ENCODE data around the gene GON4L.
"Not testable (repeated sequence)": the region's sequence is repeated elsewhere in the genome, so short reads cannot be mapped to it uniquely, and the experiment has no call there.

The GON4L gene

DNA sequence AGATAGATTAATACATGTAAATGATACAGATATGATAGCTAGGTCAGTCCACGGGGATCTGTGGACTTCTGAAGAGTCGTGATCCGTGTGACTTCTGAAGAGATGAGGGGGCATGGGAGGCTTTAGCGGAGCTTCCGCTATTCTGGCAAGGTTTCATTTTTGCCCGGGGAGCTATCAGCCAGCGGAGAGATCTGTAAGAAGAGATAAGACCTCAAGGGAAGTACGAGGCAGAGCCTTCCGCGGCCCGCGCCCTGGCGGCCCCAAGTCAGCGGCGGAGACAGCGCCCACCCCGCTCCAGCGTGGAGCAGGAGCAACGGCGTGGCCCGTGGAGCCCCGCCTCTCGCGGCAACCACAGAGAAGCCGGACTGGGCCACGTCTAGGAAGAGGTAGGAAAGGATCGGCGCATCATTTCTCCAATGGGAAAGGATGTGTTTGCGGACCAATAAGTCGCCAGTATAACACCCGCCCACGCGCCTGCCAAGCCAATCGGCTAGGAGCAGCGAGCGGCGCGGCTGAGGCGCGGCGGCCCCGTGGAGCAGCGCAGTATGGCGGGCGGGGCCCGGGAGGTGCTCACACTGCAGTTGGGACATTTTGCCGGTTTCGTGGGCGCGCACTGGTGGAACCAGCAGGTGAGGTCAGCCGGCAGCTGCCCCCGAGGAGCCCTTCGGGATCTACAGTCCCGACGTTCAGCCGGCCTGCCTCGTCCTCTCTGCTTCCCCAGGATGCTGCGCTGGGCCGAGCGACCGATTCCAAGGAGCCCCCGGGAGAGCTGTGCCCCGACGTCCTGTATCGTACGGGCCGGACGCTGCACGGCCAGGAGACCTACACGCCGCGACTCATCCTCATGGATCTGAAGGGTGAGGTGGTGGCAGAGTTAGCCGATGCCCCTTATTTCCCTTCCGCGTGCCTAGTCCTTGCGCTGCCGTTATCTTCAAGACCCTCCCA lies 111.5 kb downstream of the GON4L start:
- DNase-seq = peak; percentile 96

GRCh38 chr1:155744711-155745283 lies 112.2 kb downstream of the GON4L start:
- no peak for DNase-seq

GRCh38 chr1:155741908-155742307 lies 115.1 kb downstream of the GON4L start:
- DNase-seq = no peak

GRCh38 chr1:155740995-155741394 lies 116.0 kb downstream of the GON4L start:
- DNase-seq = no peak

- DNase-seq = peak; percentile 22
Observed at GRCh38 chr1:155729031-155729898, 127.7 kb downstream of the GON4L start.

GRCh38 chr1:155725142-155725541 lies 131.9 kb downstream of the GON4L start:
- DNase-seq = no peak

- no peak for DNase-seq
Observed at GRCh38 chr1:155719703-155720102, 137.3 kb downstream of the GON4L start.

GRCh38 chr1:155718524-155719115 lies 138.4 kb downstream of the GON4L start:
- not testable (repeated sequence) for DNase-seq

DNA sequence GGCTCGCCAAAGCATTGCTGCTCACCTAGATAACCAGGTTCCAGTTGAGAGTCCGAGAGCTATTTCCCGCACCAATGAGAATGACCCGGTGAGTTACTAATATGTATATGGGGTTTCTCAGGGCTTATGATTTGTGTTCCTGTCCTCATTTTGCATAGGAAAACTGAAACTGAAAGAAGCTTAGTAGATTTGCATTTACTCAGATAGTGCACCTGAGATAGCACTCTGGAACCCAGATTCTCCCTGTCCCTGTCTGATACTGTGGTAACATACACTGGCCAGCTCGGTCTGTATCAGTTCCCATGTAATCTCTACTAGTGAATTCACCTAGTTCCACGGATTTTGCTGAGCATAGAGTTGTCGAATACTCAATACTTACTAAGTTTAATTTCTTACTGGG lies 140.0 kb downstream of the GON4L start:
- no peak for DNase-seq

DNA sequence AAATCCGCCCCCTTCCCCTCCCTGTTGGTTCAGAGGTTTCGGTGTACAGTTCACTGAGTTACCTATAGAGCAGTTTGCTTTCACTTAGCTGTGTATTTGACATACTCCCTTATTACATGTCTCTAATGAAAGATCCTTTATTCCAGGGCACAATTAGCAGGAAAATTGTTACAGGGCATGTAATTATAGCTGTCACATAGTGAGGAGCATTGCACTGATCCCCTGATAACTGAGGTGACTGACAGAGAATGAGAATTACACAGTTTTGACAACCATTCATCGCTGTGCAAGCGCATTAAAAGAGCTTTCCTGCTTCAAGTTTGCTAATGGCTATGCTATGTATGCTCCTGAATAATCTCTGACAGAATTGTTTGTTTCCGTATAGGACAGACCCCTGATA lies 141.2 kb downstream of the GON4L start:
- DNase-seq = no peak

GRCh38 chr1:155715056-155715455 lies 142.0 kb downstream of the GON4L start:
- DNase-seq = not testable (repeated sequence)

- DNase-seq = no peak
Observed at GRCh38 chr1:155713075-155713474, 143.9 kb downstream of the GON4L start.

DNA sequence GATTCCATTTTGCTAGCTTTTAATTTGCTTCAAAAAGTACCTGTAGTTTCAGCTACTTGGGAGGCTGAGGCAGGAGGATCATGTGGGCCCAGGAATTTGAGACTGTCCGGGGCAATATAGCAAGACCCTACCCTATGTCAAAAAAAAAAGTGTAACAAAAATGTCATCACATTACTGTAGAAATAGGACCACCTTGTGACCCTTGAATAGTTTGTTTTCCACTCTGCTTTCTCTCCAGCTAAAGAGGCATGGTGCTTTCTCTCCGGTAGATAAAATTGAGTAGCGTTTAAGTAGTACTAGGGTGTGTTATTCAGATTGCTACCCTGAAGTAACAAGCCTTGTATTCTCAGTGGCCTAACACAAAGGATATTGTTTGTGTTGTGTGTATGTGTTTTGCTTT lies 144.4 kb downstream of the GON4L start:
- not testable (repeated sequence) for DNase-seq

GRCh38 chr1:155711457-155711856 lies 145.6 kb downstream of the GON4L start:
- DNase-seq = not testable (repeated sequence)

- DNase-seq = no peak
Observed at GRCh38 chr1:155709391-155709790, 147.6 kb downstream of the GON4L start.

- no peak for DNase-seq
Observed at GRCh38 chr1:155706139-155706538, 150.9 kb downstream of the GON4L start.

DNA sequence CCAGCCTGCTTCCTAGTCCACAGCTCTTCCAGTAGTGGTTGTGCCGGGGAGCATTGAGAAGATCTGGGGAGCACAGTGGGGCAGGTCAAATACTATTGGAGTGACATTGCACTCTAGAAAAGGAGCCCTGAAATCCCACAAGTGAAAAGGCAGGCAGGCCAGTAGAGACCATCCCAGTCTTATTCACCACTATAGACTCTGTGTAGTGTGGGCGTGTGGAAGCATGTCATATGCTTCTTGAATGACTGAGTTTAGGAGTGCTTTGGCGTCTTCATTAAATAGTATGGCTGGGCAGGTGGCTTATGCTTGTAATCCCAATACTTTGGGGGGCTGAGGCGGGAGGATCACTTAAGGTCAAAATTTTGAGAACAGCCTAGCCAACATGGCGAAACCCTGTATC lies 152.6 kb downstream of the GON4L start:
- DNase-seq = not testable (repeated sequence)

DNA sequence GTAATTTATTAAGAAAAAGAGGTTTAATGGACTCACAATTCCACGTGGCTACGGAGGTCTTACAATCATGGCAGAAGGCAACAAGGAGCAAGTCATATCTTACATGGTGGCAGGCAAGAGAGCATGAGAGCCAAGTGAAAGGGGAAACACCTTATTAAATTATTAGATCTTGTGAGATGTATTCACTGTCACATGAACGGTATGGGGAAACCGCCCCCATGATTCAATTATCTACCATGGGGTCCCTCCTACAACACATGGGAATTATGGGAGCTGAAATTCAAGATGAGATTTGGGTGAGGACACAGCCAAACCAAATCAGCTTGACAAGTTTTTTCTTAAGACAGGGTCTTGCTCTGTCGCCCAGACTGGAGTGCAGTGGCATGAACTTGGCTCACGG lies 153.8 kb downstream of the GON4L start:
- no peak for DNase-seq

DNA sequence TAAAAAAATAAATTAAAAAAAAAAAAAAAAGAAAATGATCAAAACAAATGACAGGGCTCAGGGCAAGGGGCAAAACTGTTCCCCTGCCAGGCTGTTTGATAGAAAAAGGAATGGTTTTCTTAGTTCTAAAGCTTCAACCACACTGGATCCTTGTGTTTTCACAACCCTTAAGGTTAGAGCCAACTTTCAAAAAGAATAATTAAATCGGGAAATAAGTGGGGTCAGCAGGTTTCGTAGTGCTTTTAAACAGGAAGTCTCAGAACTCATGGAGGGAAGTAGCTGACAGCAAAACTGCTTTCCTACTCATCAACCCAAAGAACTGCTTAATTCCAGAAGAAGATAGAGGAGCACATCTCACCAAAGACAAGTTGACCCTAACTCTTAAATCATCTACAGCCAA lies 155.3 kb downstream of the GON4L start:
- not testable (repeated sequence) for DNase-seq

Measured in NCI-H1092 (cell line).